Neuronal stem cell (in vitro differentiated cells): ENCODE results near the gene CRK.
"Not testable (repeated sequence)": the region's sequence is repeated elsewhere in the genome, so short reads cannot be mapped to it uniquely, and the experiment has no call there.

Source experiments
- DNase-seq: peaks from one replicate; pipeline ENCODE4 v3.0.0-alpha.2; 2013; ENCODE audit warnings: low spot score
- H2AFZ ChIP-seq: one replicate; pipeline ENCODE4 v1.6.1; 2013; ENCODE audit warnings: mild to moderate bottlenecking, low read length, inconsistent platforms
- H2AK5ac ChIP-seq: 2 replicates; pipeline ENCODE4 v1.6.1; 2013; ENCODE audit warnings: low read depth, mild to moderate bottlenecking, inconsistent platforms, low read length, moderate library complexity, mixed read lengths
- H2BK120ac ChIP-seq: 2 replicates; pipeline ENCODE4 v1.6.1; 2013; ENCODE audit warnings: low read depth, mild to moderate bottlenecking, inconsistent platforms, low read length, moderate library complexity, mixed read lengths
- H2BK12ac ChIP-seq: one replicate; pipeline ENCODE4 v1.6.1; 2013; ENCODE audit warnings: low read length, inconsistent platforms
- H2BK15ac ChIP-seq: 2 replicates; pipeline ENCODE4 v1.6.1; 2013; ENCODE audit warnings: mild to moderate bottlenecking, low read length, inconsistent platforms, mixed read lengths
- H2BK5ac ChIP-seq: one replicate; pipeline ENCODE4 v1.6.1; 2013; ENCODE audit warnings: inconsistent platforms, mild to moderate bottlenecking, low read length, moderate library complexity
- H3K14ac ChIP-seq: one replicate; pipeline ENCODE4 v1.6.1; 2013; ENCODE audit warnings: low read length, inconsistent platforms
- H3K18ac ChIP-seq: 2 replicates; pipeline ENCODE4 v1.6.1; 2013; ENCODE audit warnings: low read length, inconsistent platforms
- H3K23ac ChIP-seq: 2 replicates; pipeline ENCODE4 v1.6.1; 2013; ENCODE audit warnings: low read depth, mild to moderate bottlenecking, mixed read lengths, low read length, inconsistent platforms; ENCODE audit not compliant: poor library complexity
- H3K27ac ChIP-seq: replicated peaks from 3 replicates; pipeline ENCODE4 v1.5.1; 2013; ENCODE audit warnings: low read length, inconsistent platforms
- H3K27me3 ChIP-seq, 3 experiments: 2 replicates each; pipeline ENCODE4 v1.6.1; 2013; ENCODE audit warnings: low read length in 3 of 3, mild to moderate bottlenecking in 2 of 3, inconsistent platforms in 1 of 3, low read depth in 1 of 3, mixed read lengths in 1 of 3, moderate library complexity in 1 of 3; ENCODE audit not compliant: control insufficient read depth in 3 of 3, insufficient read depth in 3 of 3
- H3K36me3 ChIP-seq, 2 donors: replicated peaks in 1 of 2; 2 replicates each; pipeline ENCODE4 v1.6.1; 2013; ENCODE audit warnings: low read length in 2 of 2; ENCODE audit not compliant: control insufficient read depth in 2 of 2, insufficient read depth in 2 of 2
- H3K4ac ChIP-seq: 2 replicates; pipeline ENCODE4 v1.6.1; 2013; ENCODE audit warnings: inconsistent platforms, mild to moderate bottlenecking, low read length, moderate library complexity
- H3K4me1 ChIP-seq, 2 donors: 1 replicate in 1 of 2; 2 replicates in 1 of 2; pipeline ENCODE4 v1.6.1; 2013; ENCODE audit warnings: low read length in 2 of 2, low read depth in 1 of 2; ENCODE audit not compliant: control insufficient read depth in 2 of 2, insufficient read depth in 1 of 2
- H3K4me2 ChIP-seq: one replicate; pipeline ENCODE4 v1.6.1; 2013; ENCODE audit warnings: mild to moderate bottlenecking, low read length, inconsistent platforms; ENCODE audit not compliant: insufficient read depth, poor library complexity, severe bottlenecking
- H3K4me3 ChIP-seq, 2 donors: 2 replicates each; pipeline ENCODE4 v1.5.1; 2013; ENCODE audit warnings: low read length in 2 of 2, mild to moderate bottlenecking in 2 of 2, inconsistent platforms in 1 of 2, moderate library complexity in 1 of 2
- H3K79me1 ChIP-seq: one replicate; pipeline ENCODE4 v1.6.1; 2013; ENCODE audit warnings: low read depth, mild to moderate bottlenecking, inconsistent platforms, low read length, moderate library complexity
- H3K9ac ChIP-seq: one replicate; pipeline ENCODE4 v1.6.1; 2013; ENCODE audit warnings: mild to moderate bottlenecking, low read depth, low read length, inconsistent platforms; ENCODE audit not compliant: poor library complexity
- H3K9me3 ChIP-seq, 2 donors: replicated peaks in 1 of 2; 2 replicates each; pipeline versions ENCODE3 to v1.6.1; 2013; ENCODE audit warnings: low read length in 2 of 2, mild to moderate bottlenecking in 2 of 2, inconsistent platforms in 1 of 2, low read depth in 1 of 2, mixed read lengths in 1 of 2, moderate library complexity in 1 of 2; ENCODE audit not compliant: control insufficient read depth in 2 of 2, insufficient read depth in 1 of 2
- H4K8ac ChIP-seq: one replicate; pipeline ENCODE4 v1.6.1; 2013; ENCODE audit warnings: low read depth, mild to moderate bottlenecking, inconsistent platforms, low read length, moderate library complexity
- H4K91ac ChIP-seq: one replicate; pipeline ENCODE4 v1.6.1; 2013; ENCODE audit warnings: low read length, low read depth, mild to moderate bottlenecking, inconsistent platforms; ENCODE audit not compliant: poor library complexity
- WGBS, 2 donors: extraction: QIAGEN DNeasy Blood & Tissue Kit; methylation state at CpG; one replicate each; pipeline ENCODE4 v1.1.7; 2013; ENCODE audit warnings: missing lambda C conversion rate in 2 of 2, mixed read lengths in 1 of 2; ENCODE audit not compliant: insufficient read length in 2 of 2, insufficient replicate concordance in 1 of 2; ENCODE audit errors: extremely low coverage in 2 of 2; 5-methylcytosine and 5-hydroxymethylcytosine counted together

CRK gene

GRCh38 chr17:1450261-1450660 lies 5.8 kb downstream of the CRK start:
- H3K79me1 ChIP-seq, H2BK5ac ChIP-seq, H2AK5ac ChIP-seq, H3K14ac ChIP-seq, H2BK15ac ChIP-seq, H3K9me3 ChIP-seq, DNase-seq, H3K9ac ChIP-seq, H2AFZ ChIP-seq, H3K4me3 ChIP-seq, H3K4me1 ChIP-seq, H3K27ac ChIP-seq, H4K91ac ChIP-seq, H3K18ac ChIP-seq, H2BK12ac ChIP-seq, H4K8ac ChIP-seq, H3K23ac ChIP-seq, H3K27me3 ChIP-seq, H3K4me2 ChIP-seq, H3K4ac ChIP-seq, H2BK120ac ChIP-seq: not testable (repeated sequence)
- H3K36me3 ChIP-seq, result peaks cover 4 to 61% of the 10 kb centered on the region in 2 donors
- WGBS, 2 donors, result no CpG with 5 or more reads among the region's 21 CpGs

GRCh38 chr17:1449412-1449967 lies 6.5 kb downstream of the CRK start:
- Histone ChIP-seq H3K4ac (no peak overlapping the region), H3K79me1 (peaks cover 11% of the 10 kb centered on the region), H3K27me3 (no peaks in the 10 kb centered on the region), H2BK15ac (no peak overlapping the region), H2AFZ (no peak overlapping the region), H3K18ac (no peak overlapping the region), H3K36me3 (peaks cover 4 to 61% of the 10 kb centered on the region in 2 donors), H2BK12ac (no peak overlapping the region), H3K9ac (no peak overlapping the region), H3K9me3 (peaks cover 2 to 3% of the 10 kb centered on the region in 2 donors), H2AK5ac (no peak overlapping the region), H4K8ac (no peak overlapping the region), H3K23ac (no peak overlapping the region), H3K27ac (no peak overlapping the region), H3K14ac (no peak overlapping the region), H2BK5ac (no peak overlapping the region), H3K4me3 (no peak overlapping the region), H3K4me1 (peaks cover 0 to under 1% of the 10 kb centered on the region in 2 donors), H3K4me2 (no peak overlapping the region), H2BK120ac (no peak overlapping the region), H4K91ac (no peak overlapping the region)
- WGBS, 2 donors, result no CpG with 5 or more reads among the region's 5 CpGs
- DNase-seq, result no peak

GRCh38 chr17:1447052-1447451 lies 9.0 kb downstream of the CRK start:
- Histone ChIP-seq H3K4me2 (no peak overlapping the region), H3K36me3 (peaks cover 4 to 49% of the 10 kb centered on the region in 2 donors), H3K27me3 (no peaks in the 10 kb centered on the region), H3K27ac (no peak overlapping the region), H3K9ac (no peak overlapping the region), H2BK15ac (no peak overlapping the region), H4K91ac (no peak overlapping the region), H3K4me3 (no peak overlapping the region), H2BK5ac (no peak overlapping the region), H2BK120ac (no peak overlapping the region), H3K4ac (no peak overlapping the region), H3K18ac (no peak overlapping the region), H4K8ac (no peak overlapping the region), H3K4me1 (no peaks in the 10 kb centered on the region), H3K14ac (no peak overlapping the region), H3K79me1 (peaks cover 16% of the 10 kb centered on the region), H2BK12ac (no peak overlapping the region), H3K23ac (no peak overlapping the region), H2AK5ac (no peak overlapping the region), H2AFZ (no peak overlapping the region), H3K9me3 (peaks cover 2 to 3% of the 10 kb centered on the region in 2 donors)
- no peak for DNase-seq
- no CpG with 5 or more reads among the region's 7 CpGs for WGBS, 2 donors

GRCh38 chr17:1446201-1446600 lies 9.8 kb downstream of the CRK start:
- Histone ChIP-seq H3K27ac (no peak overlapping the region), H2BK15ac (no peak overlapping the region), H3K9me3 (peaks cover 2 to 3% of the 10 kb centered on the region in 2 donors), H3K4me2 (no peak overlapping the region), H3K4ac (no peak overlapping the region), H3K79me1 (peaks cover 17% of the 10 kb centered on the region), H4K8ac (no peak overlapping the region), H2BK12ac (no peak overlapping the region), H3K36me3 (peaks cover 4 to 44% of the 10 kb centered on the region in 2 donors), H3K14ac (no peak overlapping the region), H3K4me1 (no peaks in the 10 kb centered on the region), H4K91ac (no peak overlapping the region), H3K18ac (no peak overlapping the region), H3K23ac (no peak overlapping the region), H2AK5ac (no peak overlapping the region), H2BK5ac (no peak overlapping the region), H3K4me3 (no peak overlapping the region), H3K9ac (no peak overlapping the region), H3K27me3 (no peaks in the 10 kb centered on the region), H2BK120ac (no peak overlapping the region), H2AFZ (no peak overlapping the region)
- DNase-seq, result no peak
- no CpG with 5 or more reads among the region's 12 CpGs for WGBS, 2 donors
